Amniotic epithelial cell (primary cell): Measurements from ENCODE around the gene POLK.
A peak's percentile ranks its signal among the peaks of the same experiment; 100 is the strongest.

Source experiments
- DNase-seq: peaks from one replicate; pipeline ENCODE4 v3.0.0-alpha.2; 2010; ENCODE audit warnings: low read depth

POLK gene

GRCh38 chr5:75510836-75511434 lies 756 bp upstream of the POLK start:
- DNase-seq: peak; percentile 41

- no peak for DNase-seq
Observed at GRCh38 chr5:75512383-75513074, 838 bp downstream of the POLK start.

GRCh38 chr5:75513841-75514240 lies 2.1 kb downstream of the POLK start:
- no peak for DNase-seq

- no peak for DNase-seq
Observed at GRCh38 chr5:75514323-75514722, 2.6 kb downstream of the POLK start.

- DNase-seq: no peak
Observed at GRCh38 chr5:75519761-75520160, 8.1 kb downstream of the POLK start.

GRCh38 chr5:75521195-75521594 lies 9.5 kb downstream of the POLK start:
- no peak for DNase-seq

GRCh38 chr5:75522025-75522424 lies 10.3 kb downstream of the POLK start:
- DNase-seq: no peak

GRCh38 chr5:75522542-75522941 lies 10.9 kb downstream of the POLK start:
- no peak for DNase-seq

- DNase-seq: no peak
Observed at GRCh38 chr5:75523275-75523674, 11.6 kb downstream of the POLK start.

GRCh38 chr5:75524071-75524470 lies 12.4 kb downstream of the POLK start:
- DNase-seq: no peak

GRCh38 chr5:75524591-75524990 lies 12.9 kb downstream of the POLK start:
- DNase-seq: no peak

- DNase-seq: no peak
Observed at GRCh38 chr5:75525344-75525743, 13.7 kb downstream of the POLK start.

GRCh38 chr5:75526070-75526469 lies 14.4 kb downstream of the POLK start:
- no peak for DNase-seq

GRCh38 chr5:75529185-75529584 lies 17.5 kb downstream of the POLK start:
- no peak for DNase-seq

- no peak for DNase-seq
Observed at GRCh38 chr5:75532190-75532589, 20.5 kb downstream of the POLK start.

- DNase-seq: peak; percentile 16
Observed at GRCh38 chr5:75533716-75534115, 22.0 kb downstream of the POLK start.

- no peak for DNase-seq
Observed at GRCh38 chr5:75534734-75535133, 23.0 kb downstream of the POLK start.

- no peak for DNase-seq
Observed at GRCh38 chr5:75536147-75536546, 24.5 kb downstream of the POLK start.

GRCh38 chr5:75536694-75537360 lies 25.1 kb downstream of the POLK start:
- DNase-seq: no peak

GRCh38 chr5:75538211-75538610 lies 26.5 kb downstream of the POLK start:
- DNase-seq: peak; percentile 78

- no peak for DNase-seq
Observed at GRCh38 chr5:75545131-75545530, 33.4 kb downstream of the POLK start.

- no peak for DNase-seq
Observed at GRCh38 chr5:75546830-75547229, 35.1 kb downstream of the POLK start.

GRCh38 chr5:75547812-75548211 lies 36.1 kb downstream of the POLK start:
- no peak for DNase-seq

GRCh38 chr5:75550597-75550996 lies 38.9 kb downstream of the POLK start:
- DNase-seq: no peak
